ENCODE results near the gene MELTF.
A peak's percentile ranks its signal among the peaks of the same experiment; 100 is the strongest.

MELTF gene

DNA sequence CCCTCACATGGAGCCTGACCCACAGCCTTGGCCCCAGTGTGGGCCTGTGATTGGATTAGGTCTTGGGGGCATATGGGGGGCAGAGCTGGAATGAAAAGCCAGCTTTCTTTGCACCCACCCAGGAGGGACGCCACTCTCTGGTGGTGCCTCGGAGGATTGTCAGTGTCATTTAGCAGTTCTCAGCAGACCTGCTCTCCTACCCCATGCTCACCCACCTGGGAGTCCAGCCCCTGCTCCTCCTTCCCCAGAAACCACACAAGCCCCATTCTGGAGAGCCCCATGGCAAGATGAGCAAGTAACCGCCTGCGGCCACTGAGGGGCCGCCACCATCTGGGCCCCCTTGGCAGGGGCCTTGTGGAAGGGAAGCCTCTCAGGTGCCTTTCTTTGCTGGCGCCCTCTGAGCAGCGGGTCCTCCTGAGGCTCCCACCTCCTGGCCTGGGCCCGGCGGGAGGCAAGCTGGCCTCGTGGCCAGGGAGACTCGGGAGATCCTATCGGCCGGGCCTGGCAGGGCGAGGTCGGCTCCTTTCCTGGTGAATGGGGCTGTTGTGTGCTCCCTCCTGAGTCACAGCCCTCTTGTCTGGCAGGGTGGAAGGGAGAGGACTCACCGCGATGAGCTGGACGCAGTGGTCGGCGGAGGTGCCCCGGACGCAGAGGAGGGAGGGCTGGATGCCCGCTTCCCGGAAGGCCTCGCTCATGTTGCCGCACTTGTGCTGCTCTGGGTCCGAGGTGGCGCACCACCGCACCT, 2.3 kb downstream of the MELTF start:
- peak; percentile 36 for DNase-seq (ENCODE audit: low spot score)

DNA sequence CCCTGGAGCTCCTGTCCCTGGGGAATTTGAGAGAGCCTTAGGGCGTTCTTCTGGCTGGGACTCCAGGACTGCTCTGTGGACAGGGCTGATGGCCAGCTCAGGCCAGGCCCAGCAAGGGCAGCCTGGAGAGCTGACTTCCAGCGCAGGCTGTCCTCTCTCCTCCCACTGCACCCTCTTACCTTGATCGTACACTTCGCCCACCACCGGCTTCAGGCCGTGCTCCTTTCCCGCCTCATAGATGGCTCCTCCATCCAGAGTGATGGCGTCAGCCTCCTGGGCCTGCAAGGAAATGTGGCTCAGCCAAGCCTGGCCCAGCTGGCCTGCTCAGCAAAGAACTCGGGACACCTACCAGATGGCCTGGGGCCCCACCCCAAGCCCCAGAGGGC, 3.1 kb downstream of the MELTF start:
- DNase-seq (ENCODE audit: low spot score) = peak; percentile 43

DNA sequence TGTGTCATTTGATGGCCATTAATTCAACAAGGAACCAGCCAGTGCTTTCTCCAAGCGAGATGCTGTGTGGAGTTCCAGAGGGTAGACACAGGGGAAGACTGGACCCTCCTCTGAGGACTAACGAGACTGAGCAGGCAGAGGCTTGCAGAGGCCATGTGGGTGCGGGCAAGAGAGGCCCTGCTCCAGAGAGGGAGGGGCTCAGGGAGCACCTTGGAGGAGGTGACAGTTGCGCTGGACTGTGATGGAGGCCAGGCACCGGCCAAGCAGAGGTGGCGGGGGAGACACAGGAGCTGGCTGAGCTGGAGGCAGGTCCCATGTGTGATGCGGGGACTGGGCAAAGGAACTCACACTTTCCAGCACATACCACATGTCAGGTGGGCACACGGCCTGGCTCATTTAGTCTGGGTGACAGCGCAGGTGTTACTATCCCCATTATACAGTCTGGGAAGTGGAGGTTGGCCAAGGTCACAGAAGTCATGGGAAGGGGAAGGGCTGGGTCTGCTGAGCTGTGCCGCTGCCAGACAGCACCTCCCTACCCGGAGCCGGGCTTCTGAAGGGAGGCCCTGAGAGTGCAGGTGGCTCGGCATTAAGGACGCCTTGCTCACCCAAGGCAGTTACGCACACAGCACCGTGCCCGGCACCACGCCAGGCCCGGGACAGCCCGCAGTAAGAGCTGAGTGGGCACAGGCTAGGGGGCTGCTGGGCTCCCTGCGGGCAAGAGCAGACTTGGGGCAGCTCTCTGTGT, 3.7 kb downstream of the MELTF start:
- peak; percentile 20 for DNase-seq (ENCODE audit: low spot score)

DNA sequence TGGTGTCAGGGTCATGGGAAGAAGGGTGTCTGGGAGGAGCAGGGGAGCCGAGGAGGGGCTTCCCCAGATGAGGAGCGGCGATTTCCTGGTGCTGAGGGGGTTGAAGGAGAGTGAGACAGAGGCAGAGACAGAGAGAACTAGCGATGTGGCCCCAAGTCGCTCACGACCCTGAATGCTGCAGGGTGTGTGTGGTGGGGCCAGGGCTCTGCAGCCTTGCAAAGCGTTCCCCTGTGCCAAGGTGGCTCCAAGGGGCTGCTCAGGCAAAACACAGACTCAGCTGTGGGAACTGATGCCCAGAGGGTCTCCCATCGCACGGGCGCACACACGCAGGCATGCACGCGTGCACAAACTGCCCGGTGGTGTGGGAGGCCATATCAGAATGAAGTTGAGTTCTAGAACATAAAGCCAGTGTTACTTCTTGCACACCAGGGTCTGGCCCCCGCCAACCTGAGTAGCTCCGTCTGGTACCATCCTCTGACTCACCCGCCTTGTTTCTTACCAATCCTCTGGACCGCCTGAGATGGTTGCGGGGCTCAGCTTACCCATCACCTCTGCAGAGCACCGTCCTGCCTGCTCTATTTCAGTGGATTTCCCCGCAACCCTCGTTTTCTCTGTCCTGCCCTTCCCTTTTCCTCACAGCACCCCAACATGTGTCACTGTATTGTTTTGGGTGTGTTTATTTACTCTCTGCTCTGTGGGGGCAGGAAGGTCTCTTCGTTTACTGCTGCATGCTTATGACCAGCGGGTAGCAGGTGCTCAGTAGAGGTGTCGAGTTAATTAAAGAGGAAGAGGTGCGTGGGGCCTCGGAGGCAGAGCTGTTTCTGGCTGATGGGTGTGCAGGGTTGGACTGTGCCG, 4.5 kb downstream of the MELTF start:
- DNase-seq (ENCODE audit: low spot score) = peak; percentile 18

DNA sequence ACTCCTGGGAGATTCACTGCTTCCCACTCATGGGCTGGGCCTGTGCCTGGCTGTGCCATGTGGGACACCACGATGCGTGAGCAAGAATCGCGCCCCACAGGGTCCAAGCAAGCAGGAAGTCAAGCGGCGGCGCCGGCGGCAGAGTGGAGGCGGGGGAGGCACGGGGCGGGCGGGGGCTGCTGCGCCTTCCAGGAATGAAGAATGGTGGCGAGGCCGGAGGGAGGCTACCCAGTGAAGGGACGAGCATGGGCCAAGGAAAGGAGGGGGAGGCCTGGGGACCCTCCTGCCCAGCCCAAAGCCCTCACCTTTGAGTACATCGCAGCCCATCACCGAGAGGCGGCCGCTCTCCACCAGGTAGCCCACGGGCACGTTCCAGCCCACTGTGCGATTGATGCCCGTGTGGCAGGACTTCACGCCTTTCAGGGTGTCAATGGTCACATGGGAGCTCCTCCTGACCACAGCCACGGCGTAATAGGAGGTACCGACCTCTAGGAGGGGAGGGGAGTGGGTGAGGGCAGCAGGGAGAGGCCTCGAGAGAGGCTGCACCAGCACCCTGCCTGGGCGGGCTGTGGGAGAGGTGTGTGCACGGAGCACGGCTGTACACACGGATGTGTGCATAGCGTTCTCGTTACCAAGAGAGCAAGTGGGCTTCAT, 5.5 kb downstream of the MELTF start:
- peak; percentile 28 for DNase-seq (ENCODE audit: low spot score)

DNA sequence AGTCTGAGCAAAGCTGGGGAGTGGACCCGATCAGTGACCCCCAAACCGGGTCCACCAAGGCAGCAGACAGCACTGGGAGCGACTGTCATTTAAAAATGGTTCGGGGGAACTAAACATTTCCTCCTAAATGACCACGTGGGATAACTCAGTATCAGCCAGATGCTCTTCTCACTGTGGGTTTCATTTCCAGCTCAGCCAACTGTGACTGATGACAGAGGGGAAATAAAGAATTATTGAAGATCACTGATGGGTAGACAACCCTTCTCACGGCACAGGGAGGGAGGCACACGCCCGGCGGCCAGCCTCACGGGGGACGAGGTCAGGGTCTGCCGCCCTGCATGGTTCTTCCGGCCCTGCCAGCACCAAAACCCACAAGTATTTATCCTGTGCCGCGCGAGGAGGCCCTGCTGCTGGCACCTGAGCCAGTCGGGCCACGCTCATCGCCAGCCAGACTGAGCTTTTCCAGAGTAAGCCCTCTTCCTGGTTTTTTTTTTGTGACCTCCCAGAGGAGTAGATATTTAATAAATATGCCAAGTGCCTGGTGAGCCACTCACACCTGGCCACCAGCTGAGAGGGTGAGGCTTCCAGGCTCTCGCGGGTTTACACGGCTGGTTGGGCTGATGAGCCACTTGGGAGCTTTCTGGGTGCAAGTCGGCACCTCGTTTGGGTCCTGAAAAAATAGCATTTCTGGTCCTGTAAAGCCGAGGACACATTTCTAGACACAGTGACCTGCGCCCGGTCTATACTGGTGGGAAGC, 6.2 kb downstream of the MELTF start:
- peak; percentile 51 for DNase-seq (ENCODE audit: low spot score)

DNA sequence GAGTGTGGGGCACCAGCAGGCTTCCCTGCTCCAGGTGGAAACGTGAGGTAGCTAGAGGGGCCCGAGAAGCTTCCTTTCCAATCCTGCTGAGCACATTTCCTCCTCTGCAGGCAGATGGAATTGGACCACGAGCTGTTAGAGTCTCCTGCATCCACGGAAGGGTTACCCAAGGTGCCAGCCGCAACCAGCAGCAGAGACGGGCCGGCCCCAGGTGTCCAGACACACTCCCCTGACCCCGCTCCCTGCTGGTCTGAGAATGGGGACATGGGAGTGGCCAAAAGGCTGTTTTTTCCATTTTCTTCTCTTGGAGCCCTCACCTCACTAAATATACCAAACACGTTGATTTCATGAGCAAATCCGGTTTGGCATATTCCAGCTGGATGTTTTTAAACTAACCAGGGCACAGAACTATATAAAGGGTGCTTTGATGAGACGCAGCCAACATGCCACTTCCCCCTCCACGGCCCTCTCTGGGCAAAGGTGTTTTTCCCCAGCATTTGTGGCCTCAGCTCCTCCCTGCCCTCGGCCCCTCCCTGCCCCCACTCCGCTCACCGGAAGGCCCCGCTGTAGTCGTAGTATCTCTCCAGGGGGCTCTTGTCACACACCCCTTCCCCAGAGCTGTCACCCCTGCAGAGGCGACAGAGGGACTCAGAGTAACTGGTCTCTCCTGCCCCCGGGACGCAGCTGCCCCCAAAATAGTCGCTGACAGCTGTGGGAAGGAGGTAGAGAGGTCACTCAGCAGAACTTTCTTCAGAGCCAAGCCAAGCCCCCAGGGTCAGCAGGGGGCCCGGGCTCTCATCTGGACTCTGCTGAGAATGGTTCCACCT, 7.0 kb downstream of the MELTF start:
- no peak for DNase-seq (ENCODE audit: low spot score)

DNA sequence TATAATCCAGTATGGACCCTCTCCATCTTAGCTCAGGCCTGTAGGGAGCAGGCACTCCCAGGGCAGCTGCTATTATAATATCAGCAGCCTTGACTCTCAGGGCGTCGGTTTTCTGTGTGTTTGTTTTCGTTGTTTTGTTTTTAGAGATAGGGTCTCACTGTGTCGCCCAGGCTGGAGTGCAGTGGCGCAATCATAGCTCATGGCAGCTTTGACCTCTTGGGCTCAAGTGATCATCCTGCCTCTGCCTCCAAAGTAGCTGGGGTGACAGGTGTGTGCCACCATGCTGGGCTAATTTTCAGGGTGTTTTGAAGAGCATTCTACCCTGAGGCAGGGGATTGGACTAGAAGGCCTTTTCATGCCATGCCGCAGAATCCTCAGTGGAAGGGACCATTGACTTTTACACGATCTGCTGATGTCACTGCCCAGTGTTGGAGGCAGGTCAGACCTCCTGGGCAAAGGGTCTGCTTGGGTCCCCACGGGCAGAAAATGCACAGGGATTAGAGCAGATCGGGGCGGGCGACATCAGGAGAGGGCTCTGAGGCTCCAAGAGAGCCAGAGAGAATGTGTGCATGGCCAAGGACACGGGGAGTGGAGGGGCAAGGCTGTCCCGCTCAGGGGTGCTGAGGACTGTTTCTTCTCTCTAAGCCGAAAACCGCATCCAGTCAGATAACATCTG, 7.8 kb downstream of the MELTF start:
- DNase-seq (ENCODE audit: low spot score) = peak; percentile 26

- peak; percentile 13 for DNase-seq (ENCODE audit: low spot score)
Observed at GRCh38 chr3:197021231-197021630, 8.4 kb downstream of the MELTF start.

- no peak for DNase-seq (ENCODE audit: low spot score)
Observed at GRCh38 chr3:197019535-197019934, 10.1 kb downstream of the MELTF start.

DNA sequence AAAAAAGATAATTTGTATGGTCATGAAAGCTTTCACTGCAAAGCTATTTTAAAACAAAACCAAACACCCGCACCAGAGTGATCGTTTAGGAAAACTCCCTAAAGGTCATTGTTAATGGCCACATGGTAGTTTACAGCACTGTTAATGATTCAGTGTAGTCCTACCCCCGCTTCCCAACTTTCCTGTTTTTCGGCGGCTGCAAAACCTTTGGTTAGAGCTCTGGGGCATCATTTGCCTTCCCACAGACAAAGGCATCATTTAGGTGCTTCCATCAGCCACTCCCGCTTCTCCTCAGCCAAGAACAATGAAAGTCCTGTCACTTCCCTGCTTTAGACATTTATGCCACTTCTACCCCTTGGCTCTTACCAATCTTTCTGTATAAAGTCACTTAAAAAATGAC, 10.6 kb downstream of the MELTF start:
- no peak for DNase-seq (ENCODE audit: low spot score)

- no peak for DNase-seq (ENCODE audit: low spot score)
Observed at GRCh38 chr3:197017003-197017402, 12.6 kb downstream of the MELTF start.

- no peak for DNase-seq (ENCODE audit: low spot score)
Observed at GRCh38 chr3:197015790-197016736, 13.6 kb downstream of the MELTF start.

DNA sequence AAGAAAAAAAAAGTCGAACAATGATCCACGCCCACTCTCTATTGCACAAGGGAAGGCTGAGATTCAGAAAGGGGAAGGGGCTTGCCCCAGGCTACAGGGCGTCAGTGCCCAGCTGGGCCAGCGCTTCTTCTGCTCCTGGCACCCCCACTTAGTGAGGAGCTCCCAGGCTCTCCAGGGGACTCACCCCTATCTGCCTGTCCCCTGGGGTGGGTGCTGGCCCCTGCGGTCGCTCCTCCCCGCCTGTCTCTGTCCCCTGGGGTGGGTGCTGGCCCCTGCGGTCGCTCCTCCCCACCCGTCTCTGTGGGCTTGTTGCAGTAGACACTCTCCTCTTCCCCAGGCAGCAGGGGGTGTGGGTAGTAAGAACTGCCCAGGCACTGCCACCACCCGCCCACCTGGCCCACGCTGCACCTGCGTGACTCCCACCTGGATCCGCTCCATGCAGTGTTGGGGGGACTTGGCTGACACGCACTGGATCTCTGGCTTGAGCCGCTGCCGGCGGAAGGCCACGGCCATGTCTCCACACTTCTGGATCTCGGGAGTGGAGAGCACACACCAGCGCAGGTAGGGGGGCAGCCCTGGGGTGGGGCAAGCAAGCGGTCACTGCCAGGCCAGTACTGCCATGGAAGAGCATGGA, 14.6 kb downstream of the MELTF start:
- no peak for DNase-seq (ENCODE audit: low spot score)

- DNase-seq (ENCODE audit: low spot score) = no peak
Observed at GRCh38 chr3:197014024-197014423, 15.6 kb downstream of the MELTF start.

- DNase-seq (ENCODE audit: low spot score) = no peak
Observed at GRCh38 chr3:197012540-197012883, 17.1 kb downstream of the MELTF start.

- DNase-seq (ENCODE audit: low spot score) = no peak
Observed at GRCh38 chr3:197011780-197012539, 17.7 kb downstream of the MELTF start.
